ENCODE results near the gene ZDHHC14.

- TF ChIP-seq POLR2A (IDR thresholded peaks at IDR 0.05) (no peak), CTCF (IDR thresholded peaks at IDR 0.05) (no peak)
Measured at GRCh38 chr6:157443066-157443800, 62.2 kb downstream of the ZDHHC14 start.

Measured in Peyer's patch (tissue), 4 donors.